ENCODE measurements around the gene XYLT1. TPM values are rescaled to one million over a fixed set of nuclear protein-coding genes. Genes with fewer than 3 reads are reported as not detected.

XYLT1 gene
- total and polyA plus RNA-seq, 10 of the 15 experiments (the other 5 are each of a cell fraction or from before 2014, with no cell fraction given), result 0.88 to 14.8 (median 5.8) TPM

GRCh38 chr16:17144431-17144830, 326.3 kb downstream of the XYLT1 start:
- intact Hi-C loops (cut with micrococcal nuclease; ENCODE audit: unreplicated experiment), result no loop called here
- no TSS peak for BruUV-seq (replicated peaks)
- POLR2A ChIA-PET, result no interaction called here
- Histone ChIP-seq H3K4me3 (no peak overlapping the region), H4K20me1 (ENCODE audit: control insufficient read depth, insufficient read depth) (no peaks in the 10 kb centered on the region; the same call in 1 of the 2 replicates), H3K4me1 (ENCODE audit: control insufficient read depth, insufficient read depth, low read length) (no peaks in the 10 kb centered on the region), H3K27ac (ENCODE audit: control insufficient read depth, insufficient read depth) (no peak overlapping the region), H3K79me2 (ENCODE audit: control insufficient read depth, insufficient read depth, low read length) (no peaks in the 10 kb centered on the region), H3K9me3 (replicated peaks; ENCODE audit: control insufficient read depth, insufficient read depth, low read length) (no peaks in the 10 kb centered on the region; the same call in 2 of the 3 replicates), H3K27me3 (replicated peaks in 1 of 2; ENCODE audit: control insufficient read depth in 2 of 2, insufficient read depth in 2 of 2, low read length in 1 of 2) (no peaks in the 10 kb centered on the region), H3K9ac (ENCODE audit: control insufficient read depth, insufficient read depth, low read length) (no peak overlapping the region), H3K4me2 (ENCODE audit: control insufficient read depth, insufficient read depth) (no peak overlapping the region), H2AFZ (ENCODE audit: control insufficient read depth, low read depth, low read length) (no peak overlapping the region), H3K36me3 (ENCODE audit: control insufficient read depth in 2 of 2, insufficient read depth in 2 of 2, low read length in 1 of 2) (peaks cover 0 to 2% of the 10 kb centered on the region in 2 experiments; a peak in 2 of 4 replicates)
- ATAC-seq, result no peak
- TF ChIP-seq CBX3 (IDR thresholded peaks at IDR 0.05; ENCODE audit: borderline replicate concordance, low read depth), result no peak
- TF ChIP-seq NFYB (IDR thresholded peaks at IDR 0.05; ENCODE audit: insufficient read depth, low read depth, low read length), result no peak
- TF ChIP-seq YBX1 (IDR thresholded peaks at IDR 0.05), result no peak
- no peak for TF ChIP-seq ZNF207 (IDR thresholded peaks at IDR 0.05; ENCODE audit: borderline replicate concordance)
- TF ChIP-seq HCFC1 (IDR thresholded peaks at IDR 0.05; ENCODE audit: low read length), result no peak
- TF ChIP-seq ASH2L (IDR thresholded peaks at IDR 0.05; ENCODE audit: borderline replicate concordance, low read depth), result no peak
- no peak for TF ChIP-seq BMI1 (IDR thresholded peaks at IDR 0.05; ENCODE audit: borderline replicate concordance)
- no peak for TF ChIP-seq TCF3 (IDR thresholded peaks at IDR 0.05; ENCODE audit: borderline replicate concordance, insufficient read depth, low read depth, low read length)
- no peak for TF ChIP-seq EED (IDR thresholded peaks at IDR 0.05; ENCODE audit: low read depth)
- no peak for TF ChIP-seq KAT2A (conservative IDR thresholded peaks at IDR 0.05; ENCODE audit: control insufficient read depth, low read depth, low read length)
- TF ChIP-seq NKRF (conservative IDR thresholded peaks at IDR 0.05), result no peak
- no peak for TF ChIP-seq MYB (IDR thresholded peaks at IDR 0.05; ENCODE audit: borderline replicate concordance, low read depth, low read length)
- no peak for TF ChIP-seq NR2C1 (IDR thresholded peaks at IDR 0.05)
- SMC1A ChIA-PET (ENCODE audit: uncharacterized antibody, unreplicated experiment), result no interaction called here
- CTCF ChIA-PET, result no interaction called here
- FAIRE-seq, result no peak
- in situ Hi-C loops (cut with MboI), result no loop called here
- DNase-seq (ENCODE audit: low read depth, low spot score), result no peak
- RAD21 ChIA-PET (ENCODE audit: unreplicated experiment), result no interaction called here
- WGBS (ENCODE audit: insufficient coverage, insufficient replicate concordance, low lambda C conversion rate, missing lambda C conversion rate), result 58% methylated on average over 4 of the region's 4 CpGs

Data from GM12878 (cell line).